Stimulated activated CD4-positive, alpha-beta T cell treated with anti-CD3 and anti-CD28 coated beads, Interleukin-4, amount 100 ng/mL, for 4 hours (primary cell): Measurements from ENCODE around the gene ANKMY2.
"Not testable (repeated sequence)": the region's sequence is repeated elsewhere in the genome, so short reads cannot be mapped to it uniquely, and the experiment has no call there.

Experiments used
- DNase-seq, 2 experiments: peaks; one replicate each; pipeline ENCODE4 v3.0.0-alpha.2; 2020

Gene ANKMY2

GRCh38 chr7:16645593-16646471 is at the start of gene ANKMY2, which contains the start of gene BZW2:
Gene ANKMY2, minus strand, starts transcription at chr7:16645754. Its CDS starts 181 bp downstream, at chr7:16645573.
Gene BZW2, plus strand, starts transcription at chr7:16646181. Its CDS starts 19,263 bp downstream, at chr7:16665444.
- peak; percentile 90 to 93 for DNase-seq

GRCh38 chr7:16694806-16695205 is 49.3 kb upstream of the ANKMY2 start:
- DNase-seq = no peak

DNA sequence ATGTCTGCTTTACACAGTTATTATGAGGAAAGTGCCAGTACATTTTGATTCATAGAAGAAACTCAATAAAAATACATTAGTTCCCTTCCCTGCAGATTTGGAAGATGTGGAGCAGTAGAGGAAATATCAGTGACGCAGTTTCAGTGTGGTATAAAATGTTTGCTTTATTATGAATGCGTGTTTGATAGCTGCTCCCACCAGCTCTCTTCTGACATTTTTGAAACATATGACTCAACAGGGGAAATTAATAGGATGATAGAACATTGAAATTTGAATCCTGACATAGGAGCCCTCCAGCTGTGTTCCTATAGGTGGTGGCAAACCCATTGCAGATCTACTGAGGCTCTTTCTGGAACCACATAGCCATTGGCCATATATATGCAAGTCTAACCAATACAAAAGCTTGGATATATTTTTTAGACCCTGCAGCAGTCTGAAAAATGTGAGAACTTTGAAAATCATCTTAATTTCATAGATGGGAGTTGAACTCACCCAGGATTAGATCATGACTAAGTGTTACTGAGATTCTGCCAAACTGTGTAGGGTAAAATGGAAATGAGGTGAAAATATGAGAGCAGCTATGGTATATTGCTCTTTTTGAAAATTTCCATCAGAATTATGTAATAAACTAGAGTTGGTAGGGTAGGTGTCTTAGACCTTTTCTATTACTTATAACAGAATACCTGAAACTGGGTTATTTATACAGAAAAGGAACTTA is 48.2 kb upstream of the ANKMY2 start:
- DNase-seq = no peak

DNA sequence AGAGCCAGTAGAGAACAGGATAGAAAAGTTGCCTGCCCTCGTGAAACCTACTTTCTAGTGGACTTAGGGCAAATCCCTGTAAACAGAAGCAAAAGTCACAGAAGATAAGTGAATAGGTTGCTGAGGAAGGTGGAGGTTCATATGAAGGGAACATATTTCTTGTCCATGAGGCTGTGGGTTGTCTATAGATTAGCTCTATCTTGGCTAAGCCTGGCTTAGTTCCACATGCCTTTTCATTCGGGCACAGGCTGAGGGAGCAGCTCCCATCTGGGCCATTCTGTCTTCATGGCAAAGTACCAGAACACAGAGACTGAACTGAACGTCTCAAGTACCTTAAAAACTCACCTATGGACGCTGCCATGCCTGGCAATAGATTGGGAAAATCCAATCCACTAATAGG is 45.7 kb upstream of the ANKMY2 start:
- no peak for DNase-seq

DNA sequence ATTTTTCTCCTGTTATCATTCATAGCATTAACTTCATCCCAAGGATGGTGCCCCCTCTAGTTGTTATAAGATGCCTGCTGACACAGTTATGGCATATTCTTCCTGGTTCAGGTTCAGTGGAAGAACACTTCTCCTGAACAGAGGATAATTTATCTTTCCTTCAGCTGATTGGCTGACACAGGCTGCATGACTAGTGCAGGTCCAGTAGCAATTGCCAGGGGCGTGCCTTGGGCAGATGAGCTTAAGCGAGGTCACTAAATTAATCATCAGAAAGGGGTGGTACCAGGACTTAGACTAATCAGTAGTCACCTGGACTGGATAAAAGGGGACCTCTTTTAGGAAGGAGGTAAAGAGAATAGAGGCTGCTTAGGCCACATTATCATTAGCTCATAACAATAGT is 42.7 kb upstream of the ANKMY2 start:
- no peak for DNase-seq

GRCh38 chr7:16685535-16685934 is 40.0 kb upstream of the ANKMY2 start:
- DNase-seq = no peak

- DNase-seq = no peak
Observed at GRCh38 chr7:16684935-16685334, 39.4 kb upstream of the ANKMY2 start.

- not testable (repeated sequence) for DNase-seq
Observed at GRCh38 chr7:16678645-16679566, 33.4 kb upstream of the ANKMY2 start.

DNA sequence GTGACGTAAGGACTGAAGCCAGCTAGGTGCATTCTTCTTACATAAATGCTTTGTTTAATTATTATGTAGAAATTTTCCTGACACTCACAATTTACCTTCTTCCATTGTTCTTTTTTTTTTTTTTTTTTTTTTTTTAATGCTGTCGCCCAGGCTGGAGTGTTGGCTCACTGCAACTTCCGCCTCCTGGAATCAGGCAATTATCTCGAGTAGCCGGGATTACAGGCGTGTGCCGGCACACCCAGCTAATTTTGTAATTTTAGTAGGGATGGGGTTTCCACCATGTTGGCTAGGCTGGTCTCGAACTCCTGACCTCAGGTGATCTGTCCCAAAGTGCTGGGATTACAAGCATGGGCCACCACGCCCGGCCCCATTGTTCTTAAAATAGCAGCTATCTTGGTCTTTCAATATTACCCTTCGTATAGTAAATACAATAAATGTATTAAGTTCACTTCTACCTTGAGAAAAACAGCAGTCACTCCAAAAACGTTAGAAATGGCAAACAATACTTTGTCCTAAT is 32.5 kb upstream of the ANKMY2 start:
- no peak for DNase-seq

DNA sequence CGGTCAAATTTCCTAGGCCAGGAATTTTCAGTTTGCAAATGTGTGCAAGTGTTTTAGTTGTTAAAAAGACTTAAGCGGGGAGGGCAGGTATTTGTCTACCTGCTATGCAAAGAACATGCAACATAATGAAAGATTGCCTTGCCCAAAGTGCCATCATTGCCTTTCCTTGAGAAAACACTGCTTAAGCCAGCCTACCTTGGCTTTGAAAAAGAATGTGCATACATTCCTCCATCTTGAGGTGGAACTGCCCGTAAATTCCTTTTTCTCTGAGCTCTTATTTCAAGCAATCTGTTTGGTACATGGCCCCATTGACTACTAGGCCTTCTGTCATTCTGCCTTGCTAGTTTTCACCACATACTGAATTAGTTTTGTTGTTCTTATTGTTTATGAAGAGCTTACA is 29.7 kb upstream of the ANKMY2 start:
- DNase-seq = no peak

DNA sequence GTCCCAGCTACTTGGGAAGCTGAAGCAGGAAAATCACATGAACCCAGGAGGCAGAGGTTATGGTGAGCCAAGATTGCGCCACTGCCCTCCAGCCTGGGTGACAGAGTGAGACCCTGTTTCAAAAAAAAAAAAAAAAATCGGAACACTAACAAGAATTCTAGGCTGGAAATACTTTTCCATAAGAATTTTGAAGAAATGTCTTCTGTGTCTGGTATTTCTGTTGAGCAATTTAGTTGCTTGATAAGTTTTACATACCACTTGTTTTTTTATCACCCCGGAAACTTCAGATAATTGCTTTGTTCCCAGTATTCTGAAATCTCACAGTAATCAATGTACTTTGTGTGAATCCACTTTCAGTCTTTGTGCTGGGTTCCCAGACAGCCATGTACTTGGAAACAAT is 26.3 kb upstream of the ANKMY2 start:
- no peak for DNase-seq

DNA sequence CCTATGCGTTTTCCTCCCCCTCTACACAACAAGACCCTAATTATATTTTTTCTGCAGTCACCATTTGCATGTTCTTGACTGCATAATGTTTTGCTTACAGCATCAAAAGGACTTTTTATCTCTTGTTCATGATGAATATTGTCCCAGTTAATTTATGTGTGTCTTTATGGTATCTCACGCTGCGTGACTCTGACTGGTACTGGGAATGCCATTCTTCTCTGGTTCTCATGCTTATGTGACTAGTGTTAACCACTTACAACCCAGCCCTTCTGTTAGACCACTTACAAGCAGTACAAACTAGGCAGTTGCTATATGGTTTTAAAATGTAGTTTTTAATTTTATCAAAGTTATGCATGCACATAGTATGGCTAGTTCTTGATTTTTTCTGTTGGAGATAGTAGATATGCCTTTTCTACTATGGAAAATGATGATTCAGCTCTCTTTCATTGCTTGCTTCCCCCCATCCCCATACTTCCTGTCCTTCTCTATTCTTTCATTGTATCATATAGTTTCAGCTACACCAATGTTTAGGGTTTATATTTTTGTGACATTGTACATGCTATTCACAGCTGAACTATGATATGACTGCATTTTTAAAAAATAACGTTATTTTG is 25.3 kb upstream of the ANKMY2 start:
- DNase-seq = no peak

GRCh38 chr7:16670021-16670420 is 24.5 kb upstream of the ANKMY2 start:
- no peak for DNase-seq

DNA sequence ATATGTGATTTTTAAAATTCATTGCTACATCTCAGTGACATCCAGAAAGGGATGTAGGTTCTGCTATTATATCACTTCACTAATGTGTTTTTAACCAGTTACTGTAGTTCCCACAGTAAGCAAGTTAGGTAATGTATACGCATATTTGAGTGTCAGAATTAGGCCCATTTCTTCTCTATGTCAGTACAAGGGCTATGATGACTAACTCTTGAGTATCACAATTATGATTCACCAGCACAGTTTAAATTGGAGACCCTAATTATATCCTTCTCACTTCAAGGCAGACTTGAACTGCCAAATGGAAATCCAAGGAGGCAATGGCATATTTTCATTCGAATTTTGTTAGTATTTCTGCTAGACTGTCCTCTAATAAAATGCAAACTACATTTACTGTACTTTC is 24.0 kb upstream of the ANKMY2 start:
- DNase-seq = no peak

DNA sequence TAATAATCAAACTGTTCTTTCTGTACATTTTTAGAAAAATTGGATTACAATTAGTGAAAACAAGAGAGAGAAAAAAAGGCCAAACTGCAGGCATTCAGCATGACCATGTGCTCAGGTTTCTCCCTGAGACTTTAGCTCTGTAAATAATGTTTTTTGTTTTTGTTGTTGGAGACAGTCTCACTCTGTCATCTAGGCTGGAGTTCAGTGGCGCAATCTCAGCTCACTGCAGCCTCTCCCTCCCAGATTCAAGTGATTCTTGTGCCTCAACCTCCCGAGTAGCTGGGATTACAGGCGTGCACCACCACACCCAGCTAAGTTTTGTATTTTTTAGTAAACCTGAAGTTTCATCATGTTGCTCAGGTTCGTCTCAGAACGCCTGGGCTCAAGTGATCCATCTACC is 23.4 kb upstream of the ANKMY2 start:
- DNase-seq = no peak

GRCh38 chr7:16668049-16668858 is 22.7 kb upstream of the ANKMY2 start:
- no peak for DNase-seq

GRCh38 chr7:16667355-16667754 is 21.8 kb upstream of the ANKMY2 start:
- no peak for DNase-seq

DNA sequence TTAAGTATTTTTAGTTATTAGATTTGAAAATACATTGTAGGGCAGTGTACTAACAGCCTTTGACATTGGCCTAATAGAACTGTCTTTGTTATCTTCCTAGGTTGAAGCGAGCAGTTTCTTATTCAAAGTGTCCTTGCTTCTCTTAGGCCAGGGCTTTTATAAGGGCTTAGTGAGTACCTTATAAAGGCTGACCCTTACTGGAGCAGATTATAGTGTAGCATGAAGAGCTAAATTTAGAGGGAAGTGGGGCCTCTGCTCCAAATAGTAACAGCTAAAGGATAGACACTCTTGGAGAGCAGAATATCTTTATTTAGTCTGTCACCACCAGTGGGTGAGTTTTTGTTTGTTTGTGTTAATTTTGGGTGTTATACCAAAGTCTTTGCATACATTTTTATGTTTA is 16.4 kb upstream of the ANKMY2 start:
- DNase-seq = no peak

DNA sequence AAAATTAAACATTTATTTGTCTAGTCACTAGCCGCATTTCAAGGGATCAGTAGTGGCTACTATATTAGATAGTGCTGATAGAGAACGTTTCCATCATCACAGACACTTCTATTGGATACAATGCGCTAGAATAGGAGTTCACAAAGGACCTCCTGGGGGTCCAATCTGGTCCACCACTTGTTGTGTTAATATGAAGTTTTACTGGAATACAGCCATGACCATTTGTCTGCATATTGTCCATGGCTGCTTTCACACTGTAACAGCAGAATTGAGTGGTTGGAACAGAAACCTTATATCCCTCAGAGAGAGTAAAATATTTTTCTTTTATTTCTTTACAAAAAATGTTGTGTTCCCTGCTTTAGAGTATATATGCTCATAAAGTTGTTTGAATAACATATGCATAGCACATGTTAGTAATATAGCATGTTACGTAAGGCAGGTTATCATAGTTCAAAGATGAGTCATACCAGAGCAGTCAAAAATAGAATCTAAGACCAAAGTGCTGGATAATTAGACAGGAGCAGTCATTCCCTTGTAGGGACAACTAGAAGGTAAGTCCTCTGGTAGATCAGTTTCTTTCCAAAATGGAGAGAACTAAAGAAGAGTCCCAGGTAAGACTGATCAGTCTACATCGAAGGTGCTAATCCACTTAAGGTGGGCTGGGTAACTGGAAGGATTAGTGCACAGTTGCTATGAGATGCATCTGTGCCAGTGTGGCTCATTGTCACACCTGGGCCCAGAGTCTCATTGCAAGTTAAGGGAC is 15.3 kb upstream of the ANKMY2 start:
- DNase-seq = no peak

GRCh38 chr7:16659854-16660497 is 14.4 kb upstream of the ANKMY2 start:
- not testable (repeated sequence) for DNase-seq
